Astrocyte (in vitro differentiated cells and primary cell): ENCODE measurements around the gene MUS81. TPM values are rescaled to one million over a fixed set of nuclear protein-coding genes. Genes with fewer than 3 reads are reported as not detected.

Source experiments
- DNase-seq: peaks from one replicate; pipeline ENCODE4 v3.0.0-alpha.2; 2010; ENCODE audit warnings: low read depth
- FAIRE-seq: peaks from 2 replicates; lab custom pipeline; 2011; peaks lifted over from hg19 to GRCh38; lab: Jason Lieb, UNC
- H2AFZ ChIP-seq: 2 replicates; pipeline ENCODE4 v1.6.0; 2012; ENCODE audit warnings: low read depth, low read length, inconsistent platforms
- H3K27ac ChIP-seq: 2 replicates; pipeline ENCODE4 v1.5.1; 2011; ENCODE audit warnings: low read depth, low read length, inconsistent platforms
- H3K27me3 ChIP-seq: 2 replicates; pipeline ENCODE4 v1.6.0; 2011; ENCODE audit warnings: low read length, inconsistent platforms; ENCODE audit not compliant: insufficient read depth
- H3K36me3 ChIP-seq: 2 replicates; pipeline ENCODE4 v1.5.1; 2011; ENCODE audit warnings: low read length, inconsistent platforms; ENCODE audit not compliant: insufficient read depth
- H3K4me1 ChIP-seq: 2 replicates; pipeline ENCODE4 v1.5.1; 2011; ENCODE audit warnings: low read length, inconsistent platforms; ENCODE audit not compliant: insufficient read depth
- H3K4me2 ChIP-seq: 2 replicates; pipeline ENCODE4 v1.6.0; 2012; ENCODE audit warnings: low read length, inconsistent platforms
- H3K4me3 ChIP-seq: 2 replicates; pipeline ENCODE4 v1.5.1; 2011; ENCODE audit warnings: low read depth, mild to moderate bottlenecking, low read length, inconsistent platforms; ENCODE audit not compliant: insufficient read depth
- H3K79me2 ChIP-seq: 2 replicates; pipeline ENCODE4 v1.6.0; 2012; ENCODE audit warnings: mild to moderate bottlenecking, low read length, inconsistent platforms; ENCODE audit not compliant: insufficient read depth
- H3K9ac ChIP-seq: 2 replicates; pipeline ENCODE4 v1.6.0; 2012; ENCODE audit warnings: mild to moderate bottlenecking, low read length, inconsistent platforms
- H3K9me3 ChIP-seq: 2 replicates; pipeline ENCODE4 v1.5.1; 2012; ENCODE audit warnings: low read depth, mild to moderate bottlenecking, low read length, inconsistent platforms; ENCODE audit not compliant: insufficient read depth
- H4K20me1 ChIP-seq: 2 replicates; pipeline ENCODE4 v1.6.0; 2012; ENCODE audit warnings: low read length, inconsistent platforms; ENCODE audit not compliant: insufficient read depth
- H3K27ac Mint-ChIP-seq: one replicate; pipeline ENCODE4 v1.8.0; 2021; ENCODE audit warnings: mild to moderate bottlenecking, mixed read lengths; ENCODE audit not compliant: unreplicated experiment
- H3K27me3 Mint-ChIP-seq: one replicate; pipeline ENCODE4 v1.8.0; 2021; ENCODE audit warnings: low read depth, mixed read lengths; ENCODE audit not compliant: unreplicated experiment
- H3K36me3 Mint-ChIP-seq: one replicate; pipeline ENCODE4 v1.8.0; 2021; ENCODE audit warnings: low read depth, mixed read lengths; ENCODE audit not compliant: unreplicated experiment
- H3K4me1 Mint-ChIP-seq: one replicate; pipeline ENCODE4 v1.8.0; 2021; ENCODE audit warnings: low read depth, mixed read lengths; ENCODE audit not compliant: unreplicated experiment
- H3K4me3 Mint-ChIP-seq: one replicate; pipeline ENCODE4 v1.8.0; 2021; ENCODE audit warnings: mild to moderate bottlenecking, moderate library complexity, mixed read lengths; ENCODE audit not compliant: unreplicated experiment
- H3K9me3 Mint-ChIP-seq: one replicate; pipeline ENCODE4 v1.8.0; 2021; ENCODE audit warnings: mild to moderate bottlenecking, mixed read lengths; ENCODE audit not compliant: unreplicated experiment
- CTCF ChIP-seq: IDR thresholded peaks from 2 replicates; pipeline ENCODE4 v1.5.1; 2011; ENCODE audit warnings: low read depth, mild to moderate bottlenecking, inconsistent platforms, low read length, moderate library complexity; ENCODE audit not compliant: insufficient read depth
- EZH2 ChIP-seq: IDR thresholded peaks from 2 replicates; pipeline ENCODE4 v1.6.1; 2012; ENCODE audit warnings: mild to moderate bottlenecking, low read length, inconsistent platforms; ENCODE audit not compliant: insufficient read depth
- total RNA-seq: library from RNA; stranded (reverse); gene quantifications from 2 replicates; pipeline ENCODE4 v1.2.1, GENCODE V29; 2021

MUS81 gene
- total RNA-seq, 1 donor from 2014 or later = 59.9 TPM

GRCh38 chr11:65915101-65915820 is 55.0 kb downstream of the MUS81 start:
- Histone ChIP-seq H3K27me3 (no peaks in the 10 kb centered on the region), H3K36me3 (peaks cover 5% of the 10 kb centered on the region), H3K4me3 (no peak overlapping the region), H3K4me2 (peak overlapping the region; percentile 98), H3K9me3 (no peaks in the 10 kb centered on the region), H3K4me1 (peaks cover 70% of the 10 kb centered on the region), H3K9ac (peak overlapping the region; percentile 77), H3K27ac (peak overlapping the region; percentile 97), H4K20me1 (peaks cover 2% of the 10 kb centered on the region), H3K79me2 (peaks cover 44% of the 10 kb centered on the region), H2AFZ (no peak overlapping the region)
- Mint-ChIP-seq H3K27me3 (no peaks in the 10 kb centered on the region), H3K4me1 (peaks cover 34% of the 10 kb centered on the region), H3K4me3 (peak overlapping the region; percentile 31), H3K36me3 (peaks cover 2% of the 10 kb centered on the region), H3K9me3 (no peaks in the 10 kb centered on the region), H3K27ac (peak overlapping the region; percentile 98)
- TF ChIP-seq EZH2 = no peak
- no peak for TF ChIP-seq CTCF
- FAIRE-seq = no peak
- DNase-seq = no peak

- Histone ChIP-seq H3K9ac (peak overlapping the region; percentile 77), H3K36me3 (peaks cover 8% of the 10 kb centered on the region), H4K20me1 (peaks cover 8% of the 10 kb centered on the region), H3K27ac (peak overlapping the region; percentile 97), H3K4me2 (peak overlapping the region; percentile 98), H3K9me3 (no peaks in the 10 kb centered on the region), H2AFZ (no peak overlapping the region), H3K4me3 (peak overlapping the region; percentile 11), H3K4me1 (peaks cover 76% of the 10 kb centered on the region), H3K27me3 (no peaks in the 10 kb centered on the region), H3K79me2 (peaks cover 50% of the 10 kb centered on the region)
- H3K9me3 Mint-ChIP-seq = no peaks in the 10 kb centered on the region
- peaks cover 2% of the 10 kb centered on the region for H3K36me3 Mint-ChIP-seq
- FAIRE-seq = peak; percentile 72
- peak overlapping the region; percentile 98 for H3K27ac Mint-ChIP-seq
- DNase-seq = peak; percentile 94
- H3K27me3 Mint-ChIP-seq = no peaks in the 10 kb centered on the region
- H3K4me1 Mint-ChIP-seq = peaks cover 34% of the 10 kb centered on the region
- no peak for TF ChIP-seq EZH2
- H3K4me3 Mint-ChIP-seq = no peak overlapping the region
Observed at GRCh38 chr11:65915821-65916251, 55.6 kb downstream of the MUS81 start.

Other genes starting within 250 kb of the MUS81 start
- 55.4 and 61.3 TPM in 2 replicates for gene MAP3K11, start 246.2 kb upstream of the MUS81 start, total RNA-seq
- 45.6 and 51.2 TPM in 2 replicates for gene PCNX3, start 244.7 kb upstream of the MUS81 start, total RNA-seq
- 19.0 and 26.7 TPM in 2 replicates for gene SIPA1, start 222.3 kb upstream of the MUS81 start, total RNA-seq
- gene RELA, start 197.5 kb upstream of the MUS81 start, total RNA-seq = 62.2 and 68.9 TPM in 2 replicates
- 26.8 and 31.4 TPM in 2 replicates for gene KAT5, start 148.2 kb upstream of the MUS81 start, total RNA-seq
- 24.7 and 25.0 TPM in 2 replicates for gene RNASEH2C, start 139.6 kb upstream of the MUS81 start, total RNA-seq
- 10.4 and 10.9 TPM in 2 replicates for gene AP5B1, start 79.5 kb upstream of the MUS81 start, total RNA-seq
- gene OVOL1, start 73.4 kb upstream of the MUS81 start, total RNA-seq = 0.22 and 1.0 TPM in 2 replicates
- 1.2 and 1.5 TPM in 2 replicates for gene SNX32, start 26.5 kb upstream of the MUS81 start, total RNA-seq
- 1,793 and 1,931 TPM in 2 replicates for gene CFL1, start 2.3 kb upstream of the MUS81 start, total RNA-seq
- 97.3 and 119 TPM in 2 replicates for gene EFEMP2, start 12.4 kb downstream of the MUS81 start, total RNA-seq
- gene CTSW, start 19.4 kb downstream of the MUS81 start, total RNA-seq = not detected in 2 replicates
- gene FIBP, start 28.0 kb downstream of the MUS81 start, total RNA-seq = 67.4 and 68.7 TPM in 2 replicates
- gene CCDC85B, start 30.2 kb downstream of the MUS81 start, total RNA-seq = 29.9 and 31.4 TPM in 2 replicates
- gene FOSL1, start 40.0 kb downstream of the MUS81 start, total RNA-seq = 24.5 and 37.9 TPM in 2 replicates
- 34.6 and 35.3 TPM in 2 replicates for gene C11orf68, start 58.6 kb downstream of the MUS81 start, total RNA-seq
- gene DRAP1, start 59.0 kb downstream of the MUS81 start, total RNA-seq = 158 and 169 TPM in 2 replicates
- not detected in 2 replicates for gene TSGA10IP, start 85.0 kb downstream of the MUS81 start, total RNA-seq
- 36.3 and 36.5 TPM in 2 replicates for gene SART1, start 101.3 kb downstream of the MUS81 start, total RNA-seq
- 35.9 and 42.7 TPM in 2 replicates for gene EIF1AD, start 141.7 kb downstream of the MUS81 start, total RNA-seq
- 158 and 180 TPM in 2 replicates for gene BANF1, start 142.1 kb downstream of the MUS81 start, total RNA-seq
- not detected in 2 replicates for gene CST6, start 151.6 kb downstream of the MUS81 start, total RNA-seq
- gene CATSPER1, start 166.0 kb downstream of the MUS81 start, total RNA-seq = 0.45 TPM in 1 of 2 replicates, not detected in the other
- 0.46 and 0.61 TPM in 2 replicates for gene GAL3ST3, start 188.7 kb downstream of the MUS81 start, total RNA-seq
- 169 and 170 TPM in 2 replicates for gene SF3B2, start 191.9 kb downstream of the MUS81 start, total RNA-seq
- 86.0 and 86.9 TPM in 2 replicates for gene PACS1, start 209.8 kb downstream of the MUS81 start, total RNA-seq